ENCODE data around the gene ATP2B2. TPM values are rescaled to one million over a fixed set of nuclear protein-coding genes. Genes with fewer than 3 reads are reported as not detected.

ATP2B2 gene
- total and polyA plus RNA-seq, 2 of the 8 experiments (the other 6 are each of a cell fraction or from before 2014, with no cell fraction given): 0.14 to 1.2 TPM

- TF ChIP-seq RXRA (IDR thresholded peaks at IDR 0.05; ENCODE audit: insufficient read depth, low read depth, low read length) (no peak), PHF8 (conservative IDR thresholded peaks at IDR 0.05; ENCODE audit: low read depth, low read length) (no peak), POLR2A (IDR thresholded peaks at IDR 0.05; ENCODE audit: control extremely low read depth in 1 of 2, low read depth in 2 of 2, low read length in 2 of 2) (no peak), ASH2L (IDR thresholded peaks at IDR 0.05; ENCODE audit: low read length) (no peak), TAF1 (IDR thresholded peaks at IDR 0.05; ENCODE audit: low read depth, low read length) (no peak), KDM4A (IDR thresholded peaks at IDR 0.05; ENCODE audit: low read depth, low read length, severe bottlenecking) (no peak), SRF (IDR thresholded peaks at IDR 0.05; ENCODE audit: low read depth, low read length) (no peak)
- TF ChIP-seq, protein P1, sequence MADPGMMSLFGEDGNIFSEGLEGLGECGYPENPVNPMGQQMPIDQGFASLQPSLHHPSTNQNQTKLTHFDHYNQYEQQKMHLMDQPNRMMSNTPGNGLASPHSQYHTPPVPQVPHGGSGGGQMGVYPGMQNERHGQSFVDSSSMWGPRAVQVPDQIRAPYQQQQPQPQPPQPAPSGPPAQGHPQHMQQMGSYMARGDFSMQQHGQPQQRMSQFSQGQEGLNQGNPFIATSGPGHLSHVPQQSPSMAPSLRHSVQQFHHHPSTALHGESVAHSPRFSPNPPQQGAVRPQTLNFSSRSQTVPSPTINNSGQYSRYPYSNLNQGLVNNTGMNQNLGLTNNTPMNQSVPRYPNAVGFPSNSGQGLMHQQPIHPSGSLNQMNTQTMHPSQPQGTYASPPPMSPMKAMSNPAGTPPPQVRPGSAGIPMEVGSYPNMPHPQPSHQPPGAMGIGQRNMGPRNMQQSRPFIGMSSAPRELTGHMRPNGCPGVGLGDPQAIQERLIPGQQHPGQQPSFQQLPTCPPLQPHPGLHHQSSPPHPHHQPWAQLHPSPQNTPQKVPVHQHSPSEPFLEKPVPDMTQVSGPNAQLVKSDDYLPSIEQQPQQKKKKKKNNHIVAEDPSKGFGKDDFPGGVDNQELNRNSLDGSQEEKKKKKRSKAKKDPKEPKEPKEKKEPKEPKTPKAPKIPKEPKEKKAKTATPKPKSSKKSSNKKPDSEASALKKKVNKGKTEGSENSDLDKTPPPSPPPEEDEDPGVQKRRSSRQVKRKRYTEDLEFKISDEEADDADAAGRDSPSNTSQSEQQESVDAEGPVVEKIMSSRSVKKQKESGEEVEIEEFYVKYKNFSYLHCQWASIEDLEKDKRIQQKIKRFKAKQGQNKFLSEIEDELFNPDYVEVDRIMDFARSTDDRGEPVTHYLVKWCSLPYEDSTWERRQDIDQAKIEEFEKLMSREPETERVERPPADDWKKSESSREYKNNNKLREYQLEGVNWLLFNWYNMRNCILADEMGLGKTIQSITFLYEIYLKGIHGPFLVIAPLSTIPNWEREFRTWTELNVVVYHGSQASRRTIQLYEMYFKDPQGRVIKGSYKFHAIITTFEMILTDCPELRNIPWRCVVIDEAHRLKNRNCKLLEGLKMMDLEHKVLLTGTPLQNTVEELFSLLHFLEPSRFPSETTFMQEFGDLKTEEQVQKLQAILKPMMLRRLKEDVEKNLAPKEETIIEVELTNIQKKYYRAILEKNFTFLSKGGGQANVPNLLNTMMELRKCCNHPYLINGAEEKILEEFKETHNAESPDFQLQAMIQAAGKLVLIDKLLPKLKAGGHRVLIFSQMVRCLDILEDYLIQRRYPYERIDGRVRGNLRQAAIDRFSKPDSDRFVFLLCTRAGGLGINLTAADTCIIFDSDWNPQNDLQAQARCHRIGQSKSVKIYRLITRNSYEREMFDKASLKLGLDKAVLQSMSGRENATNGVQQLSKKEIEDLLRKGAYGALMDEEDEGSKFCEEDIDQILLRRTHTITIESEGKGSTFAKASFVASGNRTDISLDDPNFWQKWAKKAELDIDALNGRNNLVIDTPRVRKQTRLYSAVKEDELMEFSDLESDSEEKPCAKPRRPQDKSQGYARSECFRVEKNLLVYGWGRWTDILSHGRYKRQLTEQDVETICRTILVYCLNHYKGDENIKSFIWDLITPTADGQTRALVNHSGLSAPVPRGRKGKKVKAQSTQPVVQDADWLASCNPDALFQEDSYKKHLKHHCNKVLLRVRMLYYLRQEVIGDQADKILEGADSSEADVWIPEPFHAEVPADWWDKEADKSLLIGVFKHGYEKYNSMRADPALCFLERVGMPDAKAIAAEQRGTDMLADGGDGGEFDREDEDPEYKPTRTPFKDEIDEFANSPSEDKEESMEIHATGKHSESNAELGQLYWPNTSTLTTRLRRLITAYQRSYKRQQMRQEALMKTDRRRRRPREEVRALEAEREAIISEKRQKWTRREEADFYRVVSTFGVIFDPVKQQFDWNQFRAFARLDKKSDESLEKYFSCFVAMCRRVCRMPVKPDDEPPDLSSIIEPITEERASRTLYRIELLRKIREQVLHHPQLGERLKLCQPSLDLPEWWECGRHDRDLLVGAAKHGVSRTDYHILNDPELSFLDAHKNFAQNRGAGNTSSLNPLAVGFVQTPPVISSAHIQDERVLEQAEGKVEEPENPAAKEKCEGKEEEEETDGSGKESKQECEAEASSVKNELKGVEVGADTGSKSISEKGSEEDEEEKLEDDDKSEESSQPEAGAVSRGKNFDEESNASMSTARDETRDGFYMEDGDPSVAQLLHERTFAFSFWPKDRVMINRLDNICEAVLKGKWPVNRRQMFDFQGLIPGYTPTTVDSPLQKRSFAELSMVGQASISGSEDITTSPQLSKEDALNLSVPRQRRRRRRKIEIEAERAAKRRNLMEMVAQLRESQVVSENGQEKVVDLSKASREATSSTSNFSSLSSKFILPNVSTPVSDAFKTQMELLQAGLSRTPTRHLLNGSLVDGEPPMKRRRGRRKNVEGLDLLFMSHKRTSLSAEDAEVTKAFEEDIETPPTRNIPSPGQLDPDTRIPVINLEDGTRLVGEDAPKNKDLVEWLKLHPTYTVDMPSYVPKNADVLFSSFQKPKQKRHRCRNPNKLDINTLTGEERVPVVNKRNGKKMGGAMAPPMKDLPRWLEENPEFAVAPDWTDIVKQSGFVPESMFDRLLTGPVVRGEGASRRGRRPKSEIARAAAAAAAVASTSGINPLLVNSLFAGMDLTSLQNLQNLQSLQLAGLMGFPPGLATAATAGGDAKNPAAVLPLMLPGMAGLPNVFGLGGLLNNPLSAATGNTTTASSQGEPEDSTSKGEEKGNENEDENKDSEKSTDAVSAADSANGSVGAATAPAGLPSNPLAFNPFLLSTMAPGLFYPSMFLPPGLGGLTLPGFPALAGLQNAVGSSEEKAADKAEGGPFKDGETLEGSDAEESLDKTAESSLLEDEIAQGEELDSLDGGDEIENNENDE (IDR thresholded peaks at IDR 0.05; ENCODE audit: insufficient replicate concordance, low read length): no peak
- TF ChIP-seq, protein P2, sequence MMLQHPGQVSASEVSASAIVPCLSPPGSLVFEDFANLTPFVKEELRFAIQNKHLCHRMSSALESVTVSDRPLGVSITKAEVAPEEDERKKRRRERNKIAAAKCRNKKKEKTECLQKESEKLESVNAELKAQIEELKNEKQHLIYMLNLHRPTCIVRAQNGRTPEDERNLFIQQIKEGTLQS (IDR thresholded peaks at IDR 0.05; ENCODE audit: insufficient read depth, low read depth, low read length): no peak
Measured at GRCh38 chr3:10379161-10379560, 126.2 kb downstream of the ATP2B2 start (continued).

Measured in H1 (cell line).